ENCODE measurements around the gene TERT.

TERT gene

DNA sequence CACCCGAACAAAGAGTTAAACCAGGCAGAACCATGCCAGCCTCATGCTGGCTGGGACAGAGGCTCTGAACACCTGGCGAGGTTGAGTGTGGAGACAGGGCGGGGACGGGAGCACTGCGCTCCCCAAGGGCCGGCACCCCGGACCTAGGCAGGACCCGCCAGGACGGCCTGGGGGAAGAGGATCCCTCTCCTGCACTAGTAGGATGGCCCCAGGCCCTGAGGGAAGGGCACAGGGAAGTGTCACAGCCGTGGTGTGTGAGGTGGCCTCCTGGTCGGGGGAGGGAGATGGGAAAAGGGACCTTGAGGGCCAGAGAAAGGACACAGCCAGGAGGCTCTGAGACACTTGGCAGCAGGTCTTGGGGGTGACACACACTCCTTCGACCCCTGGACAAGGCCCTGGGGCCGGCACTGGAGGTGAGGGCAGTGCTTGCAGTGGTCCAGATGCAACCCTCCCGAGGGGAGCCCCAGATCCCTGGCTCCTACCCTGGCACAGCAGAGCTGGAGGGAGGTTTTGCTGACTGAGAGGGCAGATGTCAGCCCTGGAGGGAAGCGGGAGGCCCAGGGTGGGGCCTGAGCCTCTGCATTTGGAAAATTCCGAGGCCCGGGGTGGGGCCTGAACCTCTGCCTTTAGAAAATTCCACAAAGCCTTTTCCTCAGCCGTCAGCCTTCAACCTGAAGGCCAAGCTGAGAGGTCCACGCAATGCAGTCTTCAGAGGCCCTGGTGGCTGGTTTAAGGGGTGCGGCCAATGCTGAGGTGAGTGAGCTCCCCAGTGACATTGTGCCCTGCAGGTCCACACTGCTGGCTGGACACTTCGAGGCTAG is 24.8 kb upstream of the TERT start:
- no peak for DNase-seq (ENCODE audit: low read depth in 2 of 3, low spot score in 2 of 3)

DNA sequence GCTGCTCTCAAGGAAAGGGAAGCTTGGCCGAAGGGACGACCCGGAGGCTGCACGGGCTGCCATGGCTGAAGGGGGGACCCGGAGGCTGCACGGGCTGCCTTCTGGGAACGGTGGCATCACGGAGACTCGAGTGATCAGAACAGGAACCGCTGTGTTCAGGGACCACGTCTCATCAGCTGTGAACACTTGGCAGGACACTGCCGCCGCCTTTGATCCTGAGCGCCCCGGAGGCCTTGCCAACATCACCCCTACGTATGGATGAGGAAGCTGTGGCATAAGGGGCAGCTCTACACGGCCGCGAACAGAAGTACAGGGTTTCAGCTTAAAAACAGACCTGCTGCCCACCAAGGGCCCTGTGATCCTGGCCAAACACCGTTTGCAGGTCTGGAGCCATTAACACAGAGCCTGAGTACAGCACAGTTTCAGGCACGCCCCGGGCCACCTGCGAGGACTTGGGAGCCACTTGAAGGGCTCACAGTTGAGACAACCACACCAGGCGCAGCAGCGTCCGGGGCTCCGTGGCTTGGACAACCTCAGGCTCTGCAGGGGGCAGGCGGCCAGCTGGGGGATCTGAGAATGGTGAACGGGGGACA is 23.9 kb upstream of the TERT start:
- DNase-seq (ENCODE audit: low read depth in 2 of 3, low spot score in 2 of 3), result no peak

DNA sequence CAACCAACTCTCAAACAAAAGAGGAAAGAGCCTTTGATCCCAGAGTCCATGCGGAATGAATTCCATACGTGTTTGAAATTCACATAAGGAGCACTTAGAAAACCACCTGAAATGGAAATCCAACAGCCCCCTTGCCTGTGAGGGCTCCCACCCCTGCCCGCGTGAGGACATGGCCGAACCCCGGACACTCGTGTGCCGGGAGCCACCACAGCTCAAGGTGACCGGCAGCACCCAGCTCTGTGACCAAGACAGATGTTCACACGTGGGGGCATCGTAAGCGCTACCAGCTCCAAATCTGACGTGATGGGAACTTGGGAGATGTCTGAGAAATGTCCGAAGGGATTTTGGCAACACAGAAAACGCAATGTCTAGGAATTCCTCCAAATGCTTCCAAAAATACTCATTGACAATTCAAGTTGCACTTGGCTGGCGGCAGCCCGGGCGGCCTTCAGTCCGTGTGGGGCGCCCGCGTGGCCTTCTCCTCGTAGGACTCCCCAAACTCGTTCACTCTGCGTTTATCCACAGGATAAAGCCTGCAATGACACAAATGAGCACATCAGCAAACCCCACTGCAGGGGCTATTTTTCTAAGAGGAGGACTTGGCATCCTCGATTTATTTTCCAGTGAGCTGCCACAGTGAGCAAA is 23.2 kb upstream of the TERT start:
- no peak for DNase-seq (ENCODE audit: low read depth in 2 of 3, low spot score in 2 of 3)

DNA sequence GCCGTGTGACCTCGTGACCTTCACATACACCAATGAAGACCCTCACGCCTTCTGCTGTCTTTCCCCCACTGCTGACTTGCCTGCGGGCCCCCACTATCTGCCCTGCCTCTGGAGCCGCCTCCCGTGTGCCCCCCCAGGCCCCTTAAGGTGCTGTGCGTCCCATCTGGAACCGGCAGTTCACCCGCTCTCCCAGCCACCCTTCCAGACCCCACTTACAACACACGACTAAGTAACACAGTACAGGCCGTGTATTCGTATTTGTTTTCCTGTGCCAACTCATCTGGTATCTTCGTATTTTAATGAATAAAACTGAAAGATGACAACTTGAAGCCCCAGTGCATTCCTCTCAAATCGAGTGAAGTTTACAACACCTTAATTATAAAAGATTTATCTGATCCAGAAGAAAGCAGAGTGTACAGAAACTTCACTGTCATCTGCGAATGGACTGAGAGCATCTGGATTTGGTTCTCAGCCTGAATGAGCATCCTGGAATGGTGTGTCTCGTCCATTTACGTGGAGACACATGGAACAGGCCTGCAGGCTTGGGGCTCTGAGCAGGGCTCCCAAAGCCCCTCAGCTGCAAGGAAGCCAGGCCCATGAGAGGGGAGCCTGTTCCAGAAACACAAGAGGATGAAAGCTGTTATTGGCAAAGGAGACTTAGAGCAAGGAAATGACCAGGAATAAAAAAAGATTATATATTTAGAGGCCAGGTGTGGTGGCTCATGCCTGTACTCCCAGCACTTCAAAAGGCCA is 21.9 kb upstream of the TERT start:
- no peak for DNase-seq (ENCODE audit: low read depth in 2 of 3, low spot score in 2 of 3)

DNA sequence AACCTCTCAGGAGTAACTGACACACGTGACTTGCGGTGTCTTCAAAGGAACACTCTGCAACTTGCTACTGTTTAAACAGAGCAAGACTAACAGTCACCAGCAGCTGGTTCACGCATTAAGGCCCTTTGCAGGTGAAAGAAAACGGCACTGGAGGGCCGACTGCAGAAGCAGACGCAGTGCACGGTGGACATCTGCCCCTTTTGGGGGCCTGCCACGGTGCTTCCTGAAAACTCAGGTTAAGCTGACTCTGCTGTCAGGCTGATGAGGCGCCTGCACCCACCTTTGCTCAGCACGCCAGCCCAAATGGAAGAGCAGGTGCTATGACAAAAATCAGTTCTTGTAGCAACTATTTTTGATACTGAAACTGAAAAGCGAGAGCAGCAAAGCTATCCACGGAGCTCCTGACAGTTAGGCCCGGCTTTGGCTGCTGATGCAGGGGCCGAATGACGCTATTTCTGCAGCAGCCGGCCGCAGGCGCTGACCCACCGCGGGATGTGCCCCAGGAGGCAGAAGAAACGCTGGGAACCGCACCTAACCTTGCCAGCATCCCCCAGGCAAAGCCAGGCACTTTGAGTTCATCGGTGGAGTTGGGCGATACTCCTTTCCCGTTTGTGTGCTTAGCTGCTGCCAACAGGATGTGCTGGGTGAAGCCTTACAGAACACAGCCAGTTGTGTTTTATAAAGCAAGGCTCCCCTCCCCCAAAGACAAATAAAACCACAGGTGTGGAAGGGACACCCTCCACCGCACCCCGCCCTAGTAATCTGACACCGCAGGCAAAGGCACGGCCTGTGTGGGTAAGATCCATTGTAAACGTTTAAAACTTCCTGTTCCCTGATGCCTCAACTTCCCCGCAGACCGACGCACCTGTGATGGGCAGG is 21.1 kb upstream of the TERT start:
- no peak for DNase-seq (ENCODE audit: low read depth in 2 of 3, low spot score in 2 of 3)

DNA sequence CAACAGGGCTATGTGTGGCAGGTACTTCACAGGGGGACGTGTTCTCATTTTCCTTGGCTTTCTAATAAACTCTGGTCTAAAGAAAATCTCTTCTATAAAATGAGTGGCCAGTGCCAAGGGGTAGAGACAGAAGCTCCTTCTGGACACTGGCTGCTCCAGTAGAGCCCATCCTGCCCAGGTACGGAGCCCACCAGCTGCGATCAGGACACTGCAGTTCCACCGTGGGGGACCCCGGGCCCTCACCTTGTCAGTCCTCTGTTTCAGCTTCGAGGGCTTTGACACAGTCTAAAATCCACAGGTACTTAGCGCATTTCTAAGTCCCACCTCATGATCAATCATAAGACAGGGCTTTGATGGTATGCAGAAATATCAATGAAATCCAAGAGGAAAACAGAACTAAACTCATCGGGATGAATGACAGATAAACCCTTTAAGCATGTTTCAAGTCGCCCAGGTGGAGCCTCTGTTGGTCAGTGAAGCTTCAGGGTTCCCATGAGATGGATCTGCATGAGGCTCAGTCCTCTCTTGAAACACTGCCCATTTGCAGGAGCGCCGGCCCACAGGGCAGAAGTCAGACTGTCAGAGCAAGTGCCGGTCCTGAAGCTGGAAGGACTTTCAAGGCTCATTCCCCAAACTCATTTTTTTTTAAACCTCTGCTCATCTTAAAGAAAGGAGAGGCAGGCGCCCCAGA is 20.3 kb upstream of the TERT start:
- DNase-seq (ENCODE audit: low read depth in 2 of 3, low spot score in 2 of 3), result no peak

DNA sequence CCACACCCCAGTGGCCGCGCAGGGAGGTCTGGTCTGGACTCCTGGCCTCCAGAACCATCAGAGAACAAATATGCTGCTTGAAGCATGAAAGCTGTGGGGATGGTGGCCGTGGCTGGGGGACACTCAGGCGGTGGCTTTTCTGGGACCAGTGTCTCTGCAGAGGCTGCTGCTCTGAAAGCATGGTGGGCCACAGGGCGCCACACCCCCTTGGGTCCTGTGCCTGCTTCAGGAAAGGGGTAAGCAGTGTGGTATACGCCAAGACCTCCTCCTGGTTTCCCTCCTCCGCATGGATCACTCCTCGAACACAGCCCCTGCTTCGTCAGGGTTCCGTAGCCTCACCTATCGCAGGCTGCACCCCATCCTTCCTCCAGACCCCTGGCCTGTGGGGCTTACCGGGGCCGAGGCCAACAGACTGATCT is 19.7 kb upstream of the TERT start:
- no peak for DNase-seq (ENCODE audit: low read depth in 2 of 3, low spot score in 2 of 3)

DNA sequence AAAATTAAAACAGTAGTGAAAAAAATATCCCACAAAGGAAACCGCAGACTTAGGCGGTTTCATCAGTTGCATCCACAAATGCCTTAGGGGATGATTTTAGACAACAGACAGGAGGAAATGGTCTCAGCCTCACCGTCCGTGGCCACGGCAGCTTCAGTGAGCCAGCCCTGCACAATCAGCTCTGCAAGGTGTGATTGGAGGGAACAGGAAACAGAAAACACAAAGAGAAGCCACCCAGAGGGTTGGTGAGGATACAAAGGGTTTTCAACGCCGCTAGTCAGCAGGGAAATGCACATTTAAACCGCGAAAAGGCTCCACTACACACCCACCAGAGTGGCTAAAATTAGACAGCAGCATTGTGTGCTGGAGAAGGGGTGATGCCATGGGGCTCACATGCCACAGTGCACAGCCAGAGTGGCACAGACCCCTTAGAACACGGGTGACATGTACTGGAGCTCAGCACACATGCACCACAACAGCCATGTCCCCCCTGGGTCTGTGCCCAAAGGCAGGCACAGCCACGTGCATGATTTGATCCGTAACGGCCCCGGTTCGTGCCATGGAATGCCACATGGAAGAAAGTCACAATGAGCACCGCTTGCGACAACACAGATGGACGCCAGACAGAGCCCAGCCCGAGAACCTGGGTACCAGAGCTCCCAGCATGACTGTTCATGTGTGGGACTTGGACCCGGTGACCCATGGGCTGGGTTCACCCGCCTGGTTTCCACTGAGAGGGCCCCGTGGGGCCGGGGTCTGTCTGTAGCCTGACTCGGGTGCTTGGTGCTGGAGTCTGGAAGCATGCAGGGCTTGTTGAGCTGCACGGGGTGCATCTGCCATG is 18.3 kb upstream of the TERT start:
- no peak for DNase-seq (ENCODE audit: low read depth in 2 of 3, low spot score in 2 of 3)

DNA sequence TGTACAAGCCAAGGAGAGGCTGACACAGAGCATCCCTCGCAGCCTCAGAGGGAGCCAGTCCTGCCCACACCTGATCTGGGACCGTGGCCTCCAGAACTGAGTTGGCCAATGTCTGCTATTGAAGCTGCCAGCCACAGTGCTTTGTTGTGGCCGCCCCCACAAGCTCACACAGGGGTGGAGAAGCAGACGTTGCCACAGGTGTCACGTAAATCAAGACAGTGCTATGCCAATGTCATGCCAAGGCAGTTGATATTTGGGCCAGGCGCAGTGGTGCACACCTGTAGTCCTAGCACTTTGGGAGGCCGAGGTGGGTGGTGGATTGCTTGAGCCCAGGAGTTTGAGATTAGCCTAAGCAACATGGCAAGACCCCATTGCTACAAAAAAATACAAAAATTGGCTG is 17.3 kb upstream of the TERT start:
- no peak for DNase-seq (ENCODE audit: low read depth in 2 of 3, low spot score in 2 of 3)

DNA sequence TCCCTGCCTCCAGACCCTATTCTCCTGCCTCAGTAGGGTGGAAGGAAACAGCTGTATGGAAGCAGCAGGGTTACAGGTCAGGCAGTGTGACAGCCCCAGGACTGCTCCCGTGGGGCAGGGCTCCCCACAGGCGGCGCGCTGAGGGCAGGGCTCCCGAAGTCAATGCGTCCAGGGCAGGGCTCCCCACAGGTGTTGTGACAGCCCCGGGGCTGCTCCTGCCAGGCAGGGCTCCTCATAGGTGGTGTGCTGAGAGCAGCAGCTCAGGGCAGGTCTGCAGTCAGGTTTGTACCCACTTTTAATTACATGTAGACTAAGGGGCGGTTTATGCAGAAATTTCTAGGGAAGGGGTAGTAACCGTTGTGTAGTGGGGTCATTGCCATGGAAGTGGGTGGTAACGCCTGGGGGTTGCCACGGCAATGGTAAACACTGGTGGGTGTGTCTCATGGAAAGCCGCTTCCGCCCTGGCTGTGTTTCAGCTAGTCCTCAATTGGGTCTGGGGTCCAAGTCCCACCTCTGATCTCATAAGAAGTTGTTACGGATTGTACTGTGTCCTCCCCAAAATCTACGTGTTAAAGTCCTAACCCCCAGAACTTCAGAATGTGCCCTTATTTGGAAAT is 16.7 kb upstream of the TERT start:
- no peak for DNase-seq (ENCODE audit: low read depth in 2 of 3, low spot score in 2 of 3)

DNA sequence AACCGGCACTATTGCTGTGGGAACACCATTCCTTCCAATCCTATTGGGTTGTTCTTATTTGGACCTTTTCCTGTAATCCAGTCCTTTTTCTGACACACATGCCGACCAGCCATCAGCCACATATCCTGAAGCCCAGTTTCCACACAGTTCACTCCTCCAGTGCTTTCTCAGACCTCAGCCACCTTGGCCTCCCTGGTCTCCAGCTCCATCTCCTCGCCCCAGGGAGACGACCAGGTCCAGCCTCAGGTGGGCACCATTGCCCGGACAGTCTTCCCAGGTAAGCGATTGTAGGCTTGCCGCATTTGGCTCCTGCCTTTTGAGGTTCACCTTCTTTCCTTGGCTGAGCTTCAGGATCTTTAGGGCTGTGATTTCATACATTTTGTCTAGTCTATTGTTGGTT is 15.2 kb upstream of the TERT start:
- no peak for DNase-seq (ENCODE audit: low read depth in 2 of 3, low spot score in 2 of 3)

DNA sequence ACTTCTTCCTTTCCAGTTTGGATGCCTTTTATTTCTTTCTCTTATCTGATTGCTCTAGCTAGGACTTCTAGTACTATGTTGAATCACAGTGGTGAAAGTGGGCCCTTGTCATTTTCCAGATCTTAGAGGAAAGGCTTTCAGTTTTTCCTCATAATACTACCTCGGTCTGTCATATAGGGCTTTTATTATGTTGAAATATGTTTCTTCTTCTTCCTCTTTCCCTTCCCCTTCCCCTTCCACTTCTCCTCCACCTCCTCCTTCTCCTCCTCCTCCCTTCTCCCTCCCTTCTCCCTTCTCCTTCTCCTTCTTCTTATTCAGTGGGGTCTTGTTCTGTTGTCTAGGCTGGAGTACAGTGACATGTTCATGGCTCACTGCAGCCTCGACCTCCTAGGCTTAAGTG is 9.2 kb upstream of the TERT start:
- no peak for DNase-seq (ENCODE audit: low read depth in 2 of 3, low spot score in 2 of 3)

DNA sequence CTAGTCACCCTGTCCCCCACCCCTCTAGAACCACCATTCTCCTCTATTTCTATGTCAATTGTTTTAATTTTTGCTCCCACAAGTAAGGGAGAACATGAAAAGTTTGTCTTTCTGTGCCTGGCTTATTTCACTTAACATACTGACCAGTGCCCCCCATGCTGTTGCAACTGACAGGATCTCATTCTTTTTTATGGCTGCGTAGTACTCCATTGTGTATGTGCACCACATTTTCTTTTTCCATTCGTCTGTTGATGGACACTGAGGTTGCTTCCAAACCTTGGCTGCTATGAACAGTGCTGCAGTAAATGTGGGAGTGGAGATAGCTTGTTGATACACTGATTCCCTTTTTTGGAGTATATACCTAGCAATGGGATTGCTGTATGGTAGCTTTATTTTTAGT is 7.4 kb upstream of the TERT start:
- DNase-seq (ENCODE audit: low read depth in 2 of 3, low spot score in 2 of 3), result no peak

DNA sequence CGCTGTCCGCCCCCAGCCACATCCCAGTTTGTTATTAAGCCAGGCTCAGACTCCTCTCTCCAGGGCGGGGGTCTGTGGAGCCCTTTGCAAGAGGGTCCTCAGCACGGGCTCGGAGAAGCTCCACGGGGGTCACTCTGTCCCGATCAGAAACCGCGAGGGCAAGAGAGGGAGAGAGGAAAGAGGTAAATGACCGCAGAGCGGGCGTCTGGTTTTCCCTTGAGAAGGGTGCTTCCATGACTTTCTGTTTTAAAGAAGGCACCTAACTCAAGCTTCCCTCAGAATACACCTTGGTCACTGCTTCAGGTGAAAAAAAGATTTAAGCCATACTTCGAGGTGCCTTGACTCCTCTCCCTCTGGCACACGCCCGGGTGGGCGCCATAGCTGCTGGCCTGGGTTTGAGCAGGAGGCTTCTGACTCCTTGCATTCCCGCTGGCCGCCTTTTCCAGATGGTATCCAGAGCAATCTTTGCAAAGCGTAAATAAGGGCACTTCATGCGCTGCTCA is 5.8 kb upstream of the TERT start:
- no peak for DNase-seq (ENCODE audit: low read depth in 2 of 3, low spot score in 2 of 3)

DNA sequence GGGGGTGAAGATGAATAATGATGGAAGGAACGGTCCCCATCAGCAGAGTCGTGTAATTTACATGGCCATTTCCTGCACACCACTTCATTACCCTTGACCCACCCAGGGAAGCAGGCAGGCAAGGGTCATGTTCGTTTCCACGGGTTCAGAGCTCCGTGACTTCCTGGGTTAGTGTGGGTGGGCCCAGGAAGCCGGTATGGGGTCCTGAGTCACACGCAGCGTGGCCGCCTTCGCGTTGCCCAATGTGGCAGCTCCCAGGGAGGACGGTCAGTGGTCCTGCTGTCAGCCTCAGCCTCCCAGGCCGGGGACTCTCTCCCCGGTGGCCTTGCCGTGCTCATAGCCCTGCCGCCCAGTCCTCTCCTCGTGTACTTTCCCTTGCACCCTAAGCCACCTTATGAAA is 5.1 kb upstream of the TERT start:
- no peak for DNase-seq (ENCODE audit: low read depth in 2 of 3, low spot score in 2 of 3)

DNA sequence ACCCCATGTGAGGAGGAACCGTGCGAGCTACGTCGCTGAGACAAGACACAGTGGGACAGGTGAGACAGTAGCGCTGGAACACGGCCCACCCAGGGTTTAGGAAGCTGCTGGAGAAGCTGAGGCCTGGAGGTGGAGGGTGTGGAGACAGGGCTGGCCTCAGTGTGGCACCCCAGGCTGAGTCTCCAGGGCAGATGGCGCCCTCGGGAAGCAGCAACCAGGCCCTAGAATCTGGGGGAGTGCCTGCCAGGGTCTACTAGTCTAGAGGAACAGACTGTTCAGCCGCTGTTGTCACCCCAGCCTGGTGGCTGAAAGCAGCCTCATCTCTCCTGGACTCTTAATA is 4.6 kb upstream of the TERT start:
- DNase-seq (ENCODE audit: low read depth in 2 of 3, low spot score in 2 of 3), result no peak

DNA sequence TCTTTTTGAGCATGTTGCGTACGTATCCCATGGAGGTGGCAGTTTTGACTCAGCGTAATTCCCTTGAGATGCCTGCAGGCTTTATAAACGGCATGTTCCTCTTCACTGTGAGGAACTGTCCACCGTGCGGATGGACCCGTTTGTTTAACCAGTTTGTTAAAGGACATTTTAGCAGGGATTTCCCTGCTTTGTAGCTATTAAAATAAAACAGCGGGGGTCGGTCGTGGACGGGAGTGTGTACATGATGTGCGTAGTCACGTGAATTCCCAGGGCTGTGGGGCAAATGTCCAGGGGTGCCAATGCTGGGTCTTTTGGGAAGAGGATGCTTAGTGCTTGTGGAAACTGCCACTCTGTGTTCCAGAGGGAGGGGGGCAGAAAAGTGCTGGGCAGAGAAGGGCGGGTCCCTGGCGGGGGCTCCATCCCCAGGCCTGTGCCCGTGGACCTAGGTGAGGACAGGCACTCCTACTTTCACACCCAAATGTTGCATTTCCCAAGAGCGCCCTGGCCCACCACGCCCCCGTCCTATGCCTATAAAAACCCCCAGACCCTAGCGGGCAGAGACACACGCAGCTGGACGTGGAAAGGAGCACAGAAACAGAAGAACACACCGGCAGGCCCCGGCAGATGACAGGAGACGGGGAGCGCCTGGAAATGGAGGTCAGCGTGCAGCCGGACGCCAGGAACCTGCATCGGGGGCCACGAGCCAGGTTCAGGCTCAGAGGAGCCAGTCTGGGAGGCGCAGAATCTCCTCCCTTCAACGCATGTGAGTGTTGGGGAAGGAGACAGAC is 4.0 kb upstream of the TERT start:
- no peak for DNase-seq (ENCODE audit: low read depth in 2 of 3, low spot score in 2 of 3)

DNA sequence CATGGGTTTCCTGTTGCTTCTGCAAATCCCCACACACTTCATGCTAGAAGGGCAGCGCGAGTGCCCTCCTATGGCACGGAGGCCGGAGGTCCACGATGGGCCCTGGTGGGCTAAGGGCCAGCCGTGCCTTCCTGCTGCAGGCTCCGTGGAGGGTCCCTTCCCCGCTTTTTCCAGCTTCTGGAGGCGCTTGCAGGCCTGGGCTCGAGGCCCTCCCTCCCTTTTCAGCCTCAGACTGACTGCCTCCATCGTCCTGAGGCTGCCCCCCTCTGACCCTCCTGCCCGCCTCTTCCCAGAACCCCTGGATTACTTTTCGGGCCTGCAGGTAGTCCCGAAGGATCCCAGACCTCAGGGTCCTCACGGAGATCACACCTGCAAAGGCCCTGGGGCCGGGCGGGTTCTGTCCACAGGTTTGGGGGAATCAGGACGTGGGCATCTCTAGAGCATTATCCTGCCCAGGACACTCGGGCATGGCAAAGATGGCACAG is 3.2 kb upstream of the TERT start:
- no peak for DNase-seq (ENCODE audit: low read depth in 2 of 3, low spot score in 2 of 3)
